Measurements from ENCODE around the gene SFTPB.
"Not testable (repeated sequence)": the region's sequence is repeated elsewhere in the genome, so short reads cannot be mapped to it uniquely, and the experiment has no call there.

The SFTPB gene

GRCh38 chr2:85663594-85664565 is 4.1 kb downstream of the SFTPB start:
- TF ChIP-seq, protein P1, sequence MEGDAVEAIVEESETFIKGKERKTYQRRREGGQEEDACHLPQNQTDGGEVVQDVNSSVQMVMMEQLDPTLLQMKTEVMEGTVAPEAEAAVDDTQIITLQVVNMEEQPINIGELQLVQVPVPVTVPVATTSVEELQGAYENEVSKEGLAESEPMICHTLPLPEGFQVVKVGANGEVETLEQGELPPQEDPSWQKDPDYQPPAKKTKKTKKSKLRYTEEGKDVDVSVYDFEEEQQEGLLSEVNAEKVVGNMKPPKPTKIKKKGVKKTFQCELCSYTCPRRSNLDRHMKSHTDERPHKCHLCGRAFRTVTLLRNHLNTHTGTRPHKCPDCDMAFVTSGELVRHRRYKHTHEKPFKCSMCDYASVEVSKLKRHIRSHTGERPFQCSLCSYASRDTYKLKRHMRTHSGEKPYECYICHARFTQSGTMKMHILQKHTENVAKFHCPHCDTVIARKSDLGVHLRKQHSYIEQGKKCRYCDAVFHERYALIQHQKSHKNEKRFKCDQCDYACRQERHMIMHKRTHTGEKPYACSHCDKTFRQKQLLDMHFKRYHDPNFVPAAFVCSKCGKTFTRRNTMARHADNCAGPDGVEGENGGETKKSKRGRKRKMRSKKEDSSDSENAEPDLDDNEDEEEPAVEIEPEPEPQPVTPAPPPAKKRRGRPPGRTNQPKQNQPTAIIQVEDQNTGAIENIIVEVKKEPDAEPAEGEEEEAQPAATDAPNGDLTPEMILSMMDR (IDR thresholded peaks at IDR 0.05; ENCODE audit: borderline replicate concordance, insufficient read depth, low read depth, low read length) = no peak
- no peak overlapping the region for H3K4me3 ChIP-seq (ENCODE audit: low read depth, low read length)

DNA sequence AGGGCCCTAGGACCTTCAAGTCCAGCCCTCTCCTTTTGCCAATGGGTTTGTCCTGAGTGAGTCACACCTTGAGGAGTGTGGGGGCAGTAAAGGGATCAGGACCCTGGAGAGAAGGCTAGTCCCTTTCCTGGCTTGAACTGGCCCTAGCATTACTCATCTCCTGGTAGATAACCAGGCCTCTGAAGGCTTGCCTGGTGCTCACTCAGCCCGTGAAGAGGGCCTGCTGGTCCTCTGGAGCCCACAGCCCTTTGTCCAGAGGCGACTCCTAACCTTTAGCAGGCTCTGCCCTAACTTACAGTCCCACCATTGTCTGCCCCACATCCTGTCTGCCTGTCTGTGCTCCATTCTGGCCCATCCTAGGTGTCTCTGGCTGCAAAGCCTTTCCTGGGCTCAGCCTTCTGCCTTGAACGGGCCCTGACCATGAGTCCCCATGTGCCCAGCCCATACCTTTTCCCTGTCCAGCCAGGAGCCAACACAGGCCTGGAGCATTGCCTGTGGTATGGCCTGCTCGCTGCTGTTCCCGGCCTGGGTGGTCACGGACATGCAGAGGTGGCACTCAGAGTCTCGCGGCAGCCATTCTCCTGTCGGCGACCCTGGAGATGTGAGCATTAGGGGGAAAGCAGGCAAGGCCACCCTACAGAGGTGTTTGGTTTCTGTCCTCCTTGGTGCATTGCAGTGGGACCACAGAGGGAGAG is 5.0 kb downstream of the SFTPB start:
- TF ChIP-seq, protein P1 (IDR thresholded peaks at IDR 0.05; ENCODE audit: borderline replicate concordance, insufficient read depth, low read depth, low read length) = no peak
- H3K4me3 ChIP-seq (ENCODE audit: low read depth, low read length) = no peak overlapping the region

DNA sequence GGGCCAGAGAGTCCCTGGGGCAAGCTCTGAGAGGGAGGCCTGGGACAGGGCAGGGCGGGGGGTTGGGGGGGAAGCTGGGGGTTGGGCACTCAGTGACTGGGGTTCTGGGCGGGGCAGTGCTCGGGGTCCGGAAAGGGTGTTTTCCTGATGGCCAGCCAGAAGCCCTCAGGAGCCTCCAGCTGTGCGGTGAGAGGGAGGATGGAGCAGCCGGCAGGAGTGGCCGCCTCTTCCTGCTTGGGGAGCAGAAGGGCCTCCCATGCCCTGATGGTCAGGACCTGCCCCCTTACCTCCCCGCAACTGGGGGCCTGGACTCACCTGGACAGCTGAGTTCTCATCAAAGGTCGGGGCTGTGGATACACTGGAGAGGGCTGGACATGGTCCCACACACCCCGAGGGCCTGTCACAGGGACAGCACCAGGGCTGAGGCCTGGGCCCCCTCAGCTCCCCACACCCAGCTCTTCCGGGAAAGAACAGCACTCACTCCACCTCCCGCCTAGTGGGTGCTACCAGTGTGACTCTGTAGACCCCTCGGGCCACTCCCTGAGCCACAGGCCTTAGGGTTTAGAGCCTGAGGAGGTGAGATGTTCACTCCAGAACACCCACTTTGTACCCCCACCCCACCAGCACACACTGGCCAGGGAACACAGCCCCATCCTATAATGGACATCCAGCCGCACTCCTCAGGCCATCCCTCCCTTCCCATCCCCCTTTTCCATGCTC is 6.7 kb downstream of the SFTPB start:
- TF ChIP-seq, protein P1 (IDR thresholded peaks at IDR 0.05; ENCODE audit: borderline replicate concordance, insufficient read depth, low read depth, low read length) = no peak

GRCh38 chr2:85660725-85661124 is 7.3 kb downstream of the SFTPB start:
- H3K4me3 ChIP-seq (ENCODE audit: low read depth, low read length) = no peak overlapping the region
- TF ChIP-seq, protein P1 (IDR thresholded peaks at IDR 0.05; ENCODE audit: borderline replicate concordance, insufficient read depth, low read depth, low read length) = no peak

More for the DNA sequence above, 6.7 kb downstream of the SFTPB start:
- H3K4me3 ChIP-seq (ENCODE audit: low read depth, low read length) = no peak overlapping the region

DNA sequence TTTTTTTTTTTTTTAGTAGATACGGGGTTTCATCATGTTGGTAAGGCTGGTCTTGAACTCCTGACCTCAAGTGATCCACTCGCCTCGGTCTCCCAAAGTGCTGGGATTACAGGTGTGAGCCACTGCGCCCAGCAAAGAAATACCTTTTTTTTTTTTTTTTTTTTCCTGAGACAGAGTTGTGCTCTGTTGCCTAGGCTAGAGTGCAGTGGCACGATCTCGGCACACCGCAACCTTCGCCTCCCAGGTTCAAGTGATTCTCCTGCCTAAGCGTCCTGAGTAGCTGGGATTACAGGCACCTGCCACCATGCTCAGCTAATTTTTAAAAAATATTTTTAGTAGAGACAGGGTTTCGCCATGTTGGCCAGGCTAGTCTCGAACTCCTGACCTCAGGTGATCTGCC is 7.7 kb downstream of the SFTPB start:
- not testable (repeated sequence) for H3K4me3 ChIP-seq (ENCODE audit: low read depth, low read length)

- no peak overlapping the region for H3K4me3 ChIP-seq (ENCODE audit: low read depth, low read length)
- TF ChIP-seq, protein P1 (IDR thresholded peaks at IDR 0.05; ENCODE audit: borderline replicate concordance, insufficient read depth, low read depth, low read length) = no peak
Measured at GRCh38 chr2:85659324-85659981, 8.5 kb downstream of the SFTPB start.

GRCh38 chr2:85657399-85657798 is 10.6 kb downstream of the SFTPB start:
- not testable (repeated sequence) for H3K4me3 ChIP-seq (ENCODE audit: low read depth, low read length)

All from GM12875 (cell line).